Loucy (cell line): ENCODE results near the gene SGK1.

Source experiments
- EZH2phosphoT487 ChIP-seq: fragments of 200-600 bp; IDR thresholded peaks from 2 replicates; pipeline ENCODE4 v1.6.1; 2018; ENCODE audit warnings: antibody characterized with exemption, mild to moderate bottlenecking, moderate library complexity, borderline replicate concordance
- TF ChIP-seq, protein P1 (sequence below): fragments of 200-600 bp; sonication (generic); conservative IDR thresholded peaks from 2 replicates; pipeline ENCODE4 v1.5.1; 2014; ENCODE audit warnings: mild to moderate bottlenecking, antibody characterized with exemption, low read length

DNA sequence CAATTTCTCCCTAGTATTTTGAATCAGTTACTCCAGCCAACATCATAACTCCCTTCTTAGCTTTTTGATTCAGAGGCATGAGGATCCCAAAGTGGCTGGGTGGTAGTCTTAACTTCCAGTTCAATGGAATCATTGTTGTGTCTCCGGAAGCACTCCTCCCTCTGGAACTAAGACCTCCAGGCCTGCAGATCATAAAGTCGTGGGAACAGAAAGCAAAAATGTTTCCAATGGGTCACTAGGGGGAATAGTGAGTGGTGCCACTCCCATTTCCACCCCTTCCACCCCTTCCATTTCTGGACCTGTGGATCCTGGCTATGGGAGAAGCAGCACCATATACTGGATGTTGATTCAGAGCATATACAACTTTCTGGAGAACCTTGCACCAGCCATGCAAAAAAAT lies 130.8 kb downstream of the SGK1 start:
- TF ChIP-seq EZH2phosphoT487 = no peak
- TF ChIP-seq, protein P1, sequence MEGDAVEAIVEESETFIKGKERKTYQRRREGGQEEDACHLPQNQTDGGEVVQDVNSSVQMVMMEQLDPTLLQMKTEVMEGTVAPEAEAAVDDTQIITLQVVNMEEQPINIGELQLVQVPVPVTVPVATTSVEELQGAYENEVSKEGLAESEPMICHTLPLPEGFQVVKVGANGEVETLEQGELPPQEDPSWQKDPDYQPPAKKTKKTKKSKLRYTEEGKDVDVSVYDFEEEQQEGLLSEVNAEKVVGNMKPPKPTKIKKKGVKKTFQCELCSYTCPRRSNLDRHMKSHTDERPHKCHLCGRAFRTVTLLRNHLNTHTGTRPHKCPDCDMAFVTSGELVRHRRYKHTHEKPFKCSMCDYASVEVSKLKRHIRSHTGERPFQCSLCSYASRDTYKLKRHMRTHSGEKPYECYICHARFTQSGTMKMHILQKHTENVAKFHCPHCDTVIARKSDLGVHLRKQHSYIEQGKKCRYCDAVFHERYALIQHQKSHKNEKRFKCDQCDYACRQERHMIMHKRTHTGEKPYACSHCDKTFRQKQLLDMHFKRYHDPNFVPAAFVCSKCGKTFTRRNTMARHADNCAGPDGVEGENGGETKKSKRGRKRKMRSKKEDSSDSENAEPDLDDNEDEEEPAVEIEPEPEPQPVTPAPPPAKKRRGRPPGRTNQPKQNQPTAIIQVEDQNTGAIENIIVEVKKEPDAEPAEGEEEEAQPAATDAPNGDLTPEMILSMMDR = no peak
